Lung (tissue), 12 donors: ENCODE data around the gene CRYZL1. TPM values are rescaled to one million over a fixed set of nuclear protein-coding genes. Genes with fewer than 3 reads are reported as not detected.
A peak's percentile ranks its signal among the peaks of the same experiment; 100 is the strongest.
"Not testable (repeated sequence)": the region's sequence is repeated elsewhere in the genome, so short reads cannot be mapped to it uniquely, and the experiment has no call there.

Experiments
- ATAC-seq: fragments of 200-7000 bp; cut with Tn5 transposase; one replicate; pipeline ENCODE4 v1.9.1; 2020; ENCODE audit warnings: moderate number of reproducible peaks; ENCODE audit not compliant: insufficient read depth, low FRiP score
- DNase-seq, 3 donors: peaks; one replicate each; pipeline ENCODE4 v3.0.0-alpha.2; 2013 to 2017
- H3K27ac ChIP-seq, 2 donors: one replicate each; pipeline ENCODE4 v1.5.1; 2013; ENCODE audit warnings: mild to moderate bottlenecking in 2 of 2, moderate library complexity in 2 of 2, control low read depth in 1 of 2, inconsistent platforms in 1 of 2, low read depth in 1 of 2, low read length in 1 of 2
- H3K27me3 ChIP-seq, 3 donors: one replicate each; pipeline ENCODE4 v1.5.1; 2013; ENCODE audit warnings: low read length in 2 of 3; ENCODE audit not compliant: control insufficient read depth in 3 of 3, insufficient read depth in 3 of 3
- H3K36me3 ChIP-seq, 4 donors: one replicate each; pipeline ENCODE4 v1.5.1; 2013; ENCODE audit warnings: low read length in 4 of 4, mild to moderate bottlenecking in 1 of 4, moderate library complexity in 1 of 4; ENCODE audit not compliant: control insufficient read depth in 4 of 4, insufficient read depth in 4 of 4
- H3K4me1 ChIP-seq, 5 donors: one replicate each; pipeline ENCODE4 v1.5.1; 2013; ENCODE audit warnings: low read length in 5 of 5, mild to moderate bottlenecking in 2 of 5, moderate library complexity in 1 of 5; ENCODE audit not compliant: control insufficient read depth in 5 of 5, insufficient read depth in 5 of 5
- H3K4me3 ChIP-seq: one replicate; pipeline ENCODE4 v1.5.1; 2013; ENCODE audit warnings: mild to moderate bottlenecking, control low read depth, moderate library complexity
- H3K9ac ChIP-seq, 2 donors: one replicate each; pipeline ENCODE4 v1.5.1; 2013; ENCODE audit warnings: low read length in 2 of 2, control low read depth in 1 of 2; ENCODE audit not compliant: insufficient read depth in 1 of 2
- H3K9me3 ChIP-seq, 4 donors: one replicate each; pipeline ENCODE4 v1.5.1; 2013; ENCODE audit warnings: low read length in 3 of 4, mild to moderate bottlenecking in 1 of 4, moderate library complexity in 1 of 4; ENCODE audit not compliant: control insufficient read depth in 4 of 4, insufficient read depth in 3 of 4
- CTCF ChIP-seq: IDR thresholded peaks from 2 replicates; pipeline ENCODE4 v1.5.1; 2012; ENCODE audit warnings: mild to moderate bottlenecking; ENCODE audit errors: control extremely low read depth, extremely low read depth
- WGBS, 2 donors: extraction: QIAGEN DNeasy Blood & Tissue Kit; methylation state at CpG; one replicate each; pipeline ENCODE4 v1.1.7; 2013; 5-methylcytosine and 5-hydroxymethylcytosine counted together
- polyA plus RNA-seq, 2 donors: library from polyadenylated mRNA; stranded (reverse); fragments of 200-250 nt; gene quantifications; one replicate each; pipeline ENCODE4 v1.2.1, GENCODE V29; 2013
- total RNA-seq, 2 donors: library from RNA; depleted of rRNA in 1 of 2; stranded (reverse); fragments of >200 nt in 1 of 2; gene quantifications; one replicate each; pipeline ENCODE4 v1.2.1, GENCODE V29; 2014 to 2021
- donor health status: control.
- donor health status: control.
- donor health status: Bipolar disorder and iron deficiency.
- donor health status: healthy.
- donor health status: DM: yes; HTN: yes; CAD: no.

CRYZL1 gene
- total and polyA plus RNA-seq, 4 donors: 16.4 to 64.2 (median 30.3) TPM

DNA sequence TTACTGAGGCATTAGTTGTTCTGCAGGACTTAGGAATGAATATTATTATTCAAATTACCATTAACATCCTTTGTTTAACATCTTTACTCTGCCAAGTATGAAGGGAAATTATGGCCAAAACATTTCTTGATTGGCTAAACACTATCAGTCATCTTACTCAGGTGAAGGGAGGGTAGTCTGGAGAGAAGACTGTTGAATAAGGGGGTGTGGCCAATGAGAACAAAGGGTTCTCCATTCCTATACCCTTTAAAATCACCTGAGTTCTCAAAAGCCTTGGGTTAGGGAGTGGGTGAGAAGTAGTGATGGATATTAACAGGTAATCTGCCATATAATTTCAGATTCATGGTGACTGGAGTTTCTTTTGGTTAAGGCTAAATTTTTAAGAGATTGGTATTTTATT is 19.3 kb downstream of the CRYZL1 start:
- Histone ChIP-seq H3K27ac (no peak overlapping the region), H3K27me3 (no peaks in the 10 kb centered on the region), H3K4me1 (peaks cover 0 to 2% (median 0%) of the 10 kb centered on the region in 5 donors), H3K9me3 (no peaks in the 10 kb centered on the region), H3K4me3 (no peak overlapping the region), H3K36me3 (peaks cover 2 to 10% (median 6%) of the 10 kb centered on the region in 4 donors), H3K9ac (no peak overlapping the region)
- TF ChIP-seq CTCF: no peak
- DNase-seq: peak in 1 of 3 donors; percentile 8
- no peak for ATAC-seq

- DNase-seq: no peak
- Histone ChIP-seq H3K9me3 (no peaks in the 10 kb centered on the region), H3K27ac (no peak overlapping the region), H3K4me3 (no peak overlapping the region), H3K27me3 (no peaks in the 10 kb centered on the region), H3K4me1 (no peaks in the 10 kb centered on the region), H3K9ac (no peak overlapping the region), H3K36me3 (peaks cover 2 to 10% (median 6%) of the 10 kb centered on the region in 4 donors)
- WGBS, 2 donors: 44 to 74% methylated on average over 4 of the region's 4 CpGs
- TF ChIP-seq CTCF: no peak
- no peak for ATAC-seq
Measured at GRCh38 chr21:33619726-33620125, 21.8 kb downstream of the CRYZL1 start.

DNA sequence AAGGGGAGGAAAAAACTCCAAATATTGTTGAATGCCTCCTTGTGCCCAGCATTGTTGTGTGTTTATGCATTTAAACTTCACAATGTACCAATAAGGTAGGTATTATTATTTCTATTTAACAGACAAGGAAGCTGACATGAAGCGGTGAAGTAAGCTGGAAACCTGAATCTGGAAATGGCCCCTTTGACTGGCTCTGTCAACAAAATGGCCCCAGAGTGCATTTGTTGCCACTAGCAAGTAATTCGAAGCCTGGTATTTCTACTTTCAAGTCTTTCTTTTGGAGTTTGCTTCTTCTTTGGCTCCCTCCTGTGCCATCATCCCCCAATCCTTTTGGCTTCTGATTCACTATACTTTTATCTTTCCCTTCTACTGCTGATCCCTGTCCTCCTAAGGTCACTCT is 23.1 kb downstream of the CRYZL1 start:
- peaks cover 2 to 10% (median 5%) of the 10 kb centered on the region in 4 donors for H3K36me3 ChIP-seq
- no peak overlapping the region for H3K9ac ChIP-seq
- no peak for TF ChIP-seq CTCF
- H3K4me1 ChIP-seq: no peaks in the 10 kb centered on the region
- no peak overlapping the region for H3K27ac ChIP-seq
- H3K4me3 ChIP-seq: no peak overlapping the region
- DNase-seq: no peak
- H3K9me3 ChIP-seq: no peaks in the 10 kb centered on the region
- no peaks in the 10 kb centered on the region for H3K27me3 ChIP-seq
- ATAC-seq: no peak
- 96% methylated on average over 2 of the region's 2 CpGs for WGBS, 2 donors

GRCh38 chr21:33617565-33617964 is 24.0 kb downstream of the CRYZL1 start:
- not testable (repeated sequence) for DNase-seq, H3K9ac ChIP-seq, H3K27ac ChIP-seq, H3K9me3 ChIP-seq, ATAC-seq, H3K4me3 ChIP-seq, H3K4me1 ChIP-seq, H3K27me3 ChIP-seq
- peaks cover 5 to 12% (median 7%) of the 10 kb centered on the region in 4 donors for H3K36me3 ChIP-seq
- WGBS, 2 donors: 83 to 86% methylated on average over 11 of the region's 11 CpGs
